Endothelial cell (in vitro differentiated cells): ENCODE measurements around the gene SFTPB. TPM values are rescaled to one million over a fixed set of nuclear protein-coding genes. Genes with fewer than 3 reads are reported as not detected.
"Not testable (repeated sequence)": the region's sequence is repeated elsewhere in the genome, so short reads cannot be mapped to it uniquely, and the experiment has no call there.

ENCODE experiments used
- DNase-seq: peaks from one replicate; pipeline ENCODE4 v3.0.0; 2021; ENCODE audit warnings: low spot score
- H3K27ac Mint-ChIP-seq: one replicate; pipeline ENCODE4 v1.8.0; 2021; ENCODE audit warnings: mixed read lengths, inconsistent platforms; ENCODE audit not compliant: unreplicated experiment
- H3K27me3 Mint-ChIP-seq: one replicate; pipeline ENCODE4 v1.8.0; 2021; ENCODE audit warnings: mild to moderate bottlenecking, moderate library complexity, mixed read lengths, inconsistent platforms; ENCODE audit not compliant: unreplicated experiment
- H3K36me3 Mint-ChIP-seq: one replicate; pipeline ENCODE4 v1.8.0; 2021; ENCODE audit warnings: mild to moderate bottlenecking, low read depth, mixed read lengths, inconsistent platforms; ENCODE audit not compliant: unreplicated experiment
- H3K4me1 Mint-ChIP-seq: one replicate; pipeline ENCODE4 v1.8.0; 2021; ENCODE audit warnings: mild to moderate bottlenecking, mixed read lengths, inconsistent platforms; ENCODE audit not compliant: unreplicated experiment
- H3K4me3 Mint-ChIP-seq: one replicate; pipeline ENCODE4 v1.8.0; 2021; ENCODE audit warnings: mild to moderate bottlenecking, mixed read lengths, inconsistent platforms; ENCODE audit not compliant: unreplicated experiment
- H3K9me3 Mint-ChIP-seq: one replicate; pipeline ENCODE4 v1.8.0; 2021; ENCODE audit warnings: mixed read lengths, inconsistent platforms; ENCODE audit not compliant: unreplicated experiment
- CTCF ChIP-seq: fragments of 200-600 bp; sonication (generic); IDR thresholded peaks from one replicate; pipeline ENCODE4 v1.5.0; 2021; ENCODE audit warnings: antibody characterized with exemption; ENCODE audit not compliant: unreplicated experiment
- total RNA-seq: library from RNA; stranded (reverse); fragmentation: NEBNext Ultra II Directional; extraction: Animal tissue kit (Norgen Biotek cat#: 25700); gene quantifications from one replicate; pipeline ENCODE4 v1.2.1, GENCODE V29; 2021; ENCODE audit not compliant: unreplicated experiment

SFTPB gene
- total RNA-seq, 1 donor from 2014 or later = not detected

- H3K27me3 Mint-ChIP-seq = peaks cover 13% of the 10 kb centered on the region
These were observed 7.3 kb downstream of the SFTPB start for GRCh38 chr2:85660725-85661124.

DNA sequence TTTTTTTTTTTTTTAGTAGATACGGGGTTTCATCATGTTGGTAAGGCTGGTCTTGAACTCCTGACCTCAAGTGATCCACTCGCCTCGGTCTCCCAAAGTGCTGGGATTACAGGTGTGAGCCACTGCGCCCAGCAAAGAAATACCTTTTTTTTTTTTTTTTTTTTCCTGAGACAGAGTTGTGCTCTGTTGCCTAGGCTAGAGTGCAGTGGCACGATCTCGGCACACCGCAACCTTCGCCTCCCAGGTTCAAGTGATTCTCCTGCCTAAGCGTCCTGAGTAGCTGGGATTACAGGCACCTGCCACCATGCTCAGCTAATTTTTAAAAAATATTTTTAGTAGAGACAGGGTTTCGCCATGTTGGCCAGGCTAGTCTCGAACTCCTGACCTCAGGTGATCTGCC is 7.7 kb downstream of the SFTPB start:
- H3K9me3 Mint-ChIP-seq, H3K27ac Mint-ChIP-seq, DNase-seq, H3K4me3 Mint-ChIP-seq, H3K36me3 Mint-ChIP-seq: not testable (repeated sequence)
- Mint-ChIP-seq H3K4me1 (peaks cover 11% of the 10 kb centered on the region), H3K27me3 (peaks cover 11% of the 10 kb centered on the region)

More at GRCh38 chr2:85660725-85661124, 7.3 kb downstream of the SFTPB start:
- Mint-ChIP-seq H3K4me1 (peaks cover 11% of the 10 kb centered on the region), H3K9me3 (no peaks in the 10 kb centered on the region), H3K4me3 (no peak overlapping the region), H3K27ac (no peak overlapping the region), H3K36me3 (peaks cover 9% of the 10 kb centered on the region)
- DNase-seq = no peak
- no peak for TF ChIP-seq CTCF

GRCh38 chr2:85659324-85659981 is 8.5 kb downstream of the SFTPB start:
- peaks cover 11% of the 10 kb centered on the region for H3K27me3 Mint-ChIP-seq
- H3K9me3 Mint-ChIP-seq = no peaks in the 10 kb centered on the region
- H3K4me1 Mint-ChIP-seq = peaks cover 11% of the 10 kb centered on the region
- no peak overlapping the region for H3K27ac Mint-ChIP-seq
- peaks cover 8% of the 10 kb centered on the region for H3K36me3 Mint-ChIP-seq
- H3K4me3 Mint-ChIP-seq = no peak overlapping the region
- TF ChIP-seq CTCF = no peak
- DNase-seq = no peak

- not testable (repeated sequence) for H3K27ac Mint-ChIP-seq, H3K9me3 Mint-ChIP-seq, H3K4me3 Mint-ChIP-seq, H3K27me3 Mint-ChIP-seq, DNase-seq, H3K4me1 Mint-ChIP-seq
- peaks cover 17% of the 10 kb centered on the region for H3K36me3 Mint-ChIP-seq
These were observed 10.6 kb downstream of the SFTPB start for GRCh38 chr2:85657399-85657798.

DNA sequence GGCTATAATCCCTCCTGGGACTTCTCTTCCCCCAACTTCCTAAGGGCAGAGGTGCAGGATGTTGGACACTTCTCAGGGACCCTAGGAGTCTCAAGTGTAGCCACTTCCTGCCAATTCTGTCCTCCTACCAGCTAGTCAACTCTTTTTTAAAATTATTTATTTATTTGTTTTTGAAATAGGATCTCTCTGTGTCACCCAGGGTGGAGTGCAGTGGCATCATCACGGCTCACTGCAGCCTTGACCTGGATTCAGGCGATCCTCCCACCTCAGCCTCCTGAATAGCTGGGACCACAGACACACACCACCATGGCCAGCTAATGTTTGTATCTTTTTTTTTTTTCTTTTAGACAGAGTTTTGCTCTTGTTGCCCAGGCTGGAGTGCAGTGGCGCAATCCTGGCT is 11.5 kb downstream of the SFTPB start:
- DNase-seq = no peak
- H3K27ac Mint-ChIP-seq = no peak overlapping the region
- peaks cover 1% of the 10 kb centered on the region for H3K27me3 Mint-ChIP-seq
- H3K4me1 Mint-ChIP-seq = no peaks in the 10 kb centered on the region
- TF ChIP-seq CTCF = no peak
- no peaks in the 10 kb centered on the region for H3K9me3 Mint-ChIP-seq
- no peak overlapping the region for H3K4me3 Mint-ChIP-seq
- H3K36me3 Mint-ChIP-seq = peaks cover 21% of the 10 kb centered on the region

DNA sequence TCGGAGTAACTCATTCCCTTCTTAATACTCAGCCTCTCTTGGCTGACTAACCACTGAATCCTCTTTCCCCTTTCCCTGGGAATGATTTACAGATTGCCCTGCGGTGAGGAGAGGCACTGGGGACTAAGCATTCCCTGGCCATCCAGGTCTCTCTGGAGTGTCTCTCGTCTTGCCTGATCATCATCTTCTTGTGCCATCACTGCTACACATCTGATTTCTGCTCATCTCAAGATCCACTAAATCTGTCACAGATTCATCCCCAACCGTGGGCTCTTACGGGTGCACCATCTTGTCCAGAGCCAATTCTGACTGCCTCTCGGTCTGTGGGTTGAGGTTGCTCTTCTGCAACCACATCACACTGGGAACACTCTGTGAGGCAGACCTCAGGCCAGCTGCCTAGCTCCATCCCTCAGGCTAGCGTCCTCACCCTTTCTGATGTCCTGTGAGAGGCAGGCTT is 12.0 kb downstream of the SFTPB start:
- TF ChIP-seq CTCF = no peak
- Mint-ChIP-seq H3K36me3 (peaks cover 26% of the 10 kb centered on the region), H3K4me1 (no peaks in the 10 kb centered on the region), H3K27ac (no peak overlapping the region), H3K9me3 (no peaks in the 10 kb centered on the region), H3K4me3 (no peak overlapping the region), H3K27me3 (peaks cover 1% of the 10 kb centered on the region)
- no peak for DNase-seq
